Measurements from ENCODE around the gene MRPL24.
"Not testable (repeated sequence)": the region's sequence is repeated elsewhere in the genome, so short reads cannot be mapped to it uniquely, and the experiment has no call there.

The MRPL24 gene

DNA sequence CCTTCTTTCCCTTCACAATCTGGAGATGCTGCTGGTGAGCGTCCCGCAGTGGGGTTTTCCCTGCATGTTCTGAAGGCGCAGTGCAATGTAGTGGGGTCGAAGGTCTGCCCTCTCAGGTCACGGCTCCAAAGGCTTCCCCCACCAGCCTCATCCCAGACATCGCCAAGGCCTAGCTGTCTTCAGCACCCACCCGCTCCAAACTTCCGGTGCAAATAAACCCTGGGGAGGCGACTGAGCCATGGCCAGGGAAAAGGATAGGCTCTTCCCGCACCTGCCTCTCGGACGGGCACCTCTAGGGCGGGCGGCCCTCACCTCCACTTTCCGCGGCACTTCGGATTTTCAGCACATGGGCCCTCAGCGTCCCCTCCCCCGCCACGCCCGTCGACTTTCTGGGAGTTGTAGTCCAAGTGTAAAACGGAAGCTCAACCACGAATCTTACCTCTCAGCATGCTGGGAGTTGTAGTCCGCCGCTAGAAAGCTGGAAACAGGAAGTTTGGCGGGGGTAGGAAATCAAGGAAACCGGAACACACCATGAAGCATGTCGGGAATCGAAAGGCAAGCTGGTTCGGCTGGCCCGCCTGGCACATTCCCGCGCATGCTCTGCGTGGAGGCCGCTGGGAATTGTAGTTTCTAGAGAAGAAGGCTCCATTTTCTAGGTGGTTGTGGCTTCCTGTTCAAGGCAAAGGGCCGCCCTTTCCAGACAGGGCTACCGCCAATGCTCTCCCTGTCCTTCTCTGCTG is at the start of gene MRPL24:
Gene MRPL24, minus strand, starts transcription at position 348 of the 740 bp plus-strand sequence. CDS start 2,384 bp downstream, outside the sequence.
- in situ Hi-C loops (cut with HindIII; ENCODE audit: low sequenced_read_pairs), result no loop called here

DNA sequence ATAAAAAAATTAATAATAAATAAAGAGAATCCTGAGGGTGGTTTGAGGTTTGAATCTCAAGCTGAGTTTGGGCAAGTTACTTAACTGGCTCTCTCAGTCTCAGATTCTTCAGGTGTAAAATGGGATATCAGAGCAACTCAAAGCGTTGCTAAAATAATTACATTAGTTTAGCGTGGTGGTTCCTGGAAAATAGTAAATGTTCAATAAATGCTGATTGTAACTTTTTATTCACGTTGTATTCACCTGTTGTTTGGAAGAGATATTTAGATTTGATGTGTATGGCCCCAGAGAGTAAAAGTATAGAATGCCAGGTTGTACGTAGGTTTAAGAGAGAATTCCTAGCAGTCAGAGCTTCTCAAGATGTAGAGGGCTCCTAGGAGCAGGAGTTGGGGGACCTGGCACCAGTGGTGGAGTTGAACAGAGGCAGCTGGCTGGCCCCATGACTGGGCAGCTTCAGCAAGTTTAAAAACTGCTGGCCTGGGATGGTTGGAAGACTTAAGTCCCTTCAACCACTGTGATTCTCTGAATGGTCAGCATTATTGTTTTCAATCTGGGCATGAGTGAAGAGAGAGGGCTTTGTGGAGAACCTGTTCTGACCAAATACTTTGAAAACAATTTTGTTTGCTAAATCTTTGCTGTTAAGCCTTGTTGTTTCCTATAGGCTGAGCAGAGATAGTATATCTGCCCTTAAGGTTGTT is 48.9 kb upstream of the MRPL24 start:
- in situ Hi-C loops (cut with HindIII; ENCODE audit: low sequenced_read_pairs), result loop anchor here (10.0 kb wide), 1 partner anchor 55 kb away; no protein-coding TSS in a partner anchor

DNA sequence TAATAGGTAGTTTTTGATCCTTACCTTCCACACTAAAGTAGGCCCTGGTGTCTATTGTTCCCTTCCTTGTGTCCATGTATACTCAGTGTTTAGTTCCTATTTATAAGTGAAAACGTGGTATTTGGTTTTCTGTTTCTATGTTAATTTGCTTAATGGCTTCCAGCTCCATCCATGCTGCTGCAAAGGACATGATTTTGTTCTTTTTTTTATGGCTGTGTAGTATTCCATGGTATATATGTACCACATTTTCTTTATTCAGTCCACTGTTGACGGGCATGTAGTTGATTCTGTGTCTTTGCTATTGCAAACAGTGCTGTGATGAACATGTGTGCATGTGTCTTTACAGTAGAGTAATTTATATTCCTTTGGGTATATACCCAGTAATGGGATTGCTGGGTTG is 47.2 kb upstream of the MRPL24 start:
- in situ Hi-C loops (cut with HindIII; ENCODE audit: low sequenced_read_pairs), result no loop called here

GRCh38 chr1:156786640-156787039 is 45.8 kb upstream of the MRPL24 start:
- in situ Hi-C loops (cut with HindIII; ENCODE audit: low sequenced_read_pairs), result no loop called here

DNA sequence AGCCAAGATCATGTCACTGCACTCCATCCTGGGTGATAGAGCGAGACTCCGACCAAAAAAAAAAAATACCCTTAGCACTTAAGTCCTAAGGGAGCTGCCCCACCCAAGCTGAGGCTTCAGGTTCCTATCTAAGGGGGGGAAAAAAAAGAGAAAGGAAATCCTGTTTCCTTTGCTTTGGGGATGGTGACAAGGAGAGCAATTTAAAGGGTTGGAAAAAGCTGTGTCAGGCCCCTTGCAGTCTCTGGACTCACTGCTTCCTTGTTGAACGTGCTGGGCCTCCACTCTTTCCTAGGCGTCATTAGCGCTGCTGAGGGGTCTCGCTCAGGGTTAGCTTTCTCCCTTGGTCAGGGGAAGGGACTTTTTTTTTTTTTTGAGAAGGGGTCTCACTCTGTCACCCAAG is 44.6 kb upstream of the MRPL24 start:
- in situ Hi-C loops (cut with HindIII; ENCODE audit: low sequenced_read_pairs), result no loop called here

GRCh38 chr1:156781585-156782186 is 40.8 kb upstream of the MRPL24 start:
- in situ Hi-C loops (cut with HindIII; ENCODE audit: low sequenced_read_pairs), result no loop called here

- in situ Hi-C loops (cut with HindIII; ENCODE audit: low sequenced_read_pairs), result no loop called here
Measured at GRCh38 chr1:156777573-156777972, 36.7 kb upstream of the MRPL24 start.

GRCh38 chr1:156776942-156777341 is 36.1 kb upstream of the MRPL24 start:
- in situ Hi-C loops (cut with HindIII; ENCODE audit: low sequenced_read_pairs), result no loop called here

GRCh38 chr1:156775799-156776198 is 34.9 kb upstream of the MRPL24 start:
- in situ Hi-C loops (cut with HindIII; ENCODE audit: low sequenced_read_pairs), result no loop called here

DNA sequence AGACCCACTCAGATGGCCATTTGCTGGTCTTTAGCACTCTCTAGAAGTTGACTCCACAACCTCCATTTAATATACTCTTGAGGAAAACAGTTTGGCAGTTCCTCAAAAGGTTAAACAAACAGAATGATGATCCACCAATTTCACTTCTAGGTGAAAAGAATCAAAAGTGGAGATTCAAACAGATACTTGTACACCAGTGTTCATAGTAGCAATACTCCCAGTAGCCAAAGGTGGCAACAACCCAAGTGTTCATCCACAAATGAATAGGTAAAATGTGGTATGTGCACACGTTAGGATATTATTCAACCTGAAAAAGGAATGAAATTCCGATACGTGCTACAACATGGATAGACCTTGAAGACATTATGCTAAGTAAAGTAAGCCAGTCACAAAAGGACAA is 32.7 kb upstream of the MRPL24 start:
- in situ Hi-C loops (cut with HindIII; ENCODE audit: low sequenced_read_pairs), result no loop called here

- in situ Hi-C loops (cut with HindIII; ENCODE audit: low sequenced_read_pairs), result no loop called here
Measured at GRCh38 chr1:156772728-156773497, 32.0 kb upstream of the MRPL24 start.

GRCh38 chr1:156772222-156772621 is 31.3 kb upstream of the MRPL24 start:
- in situ Hi-C loops (cut with HindIII; ENCODE audit: low sequenced_read_pairs), result no loop called here

DNA sequence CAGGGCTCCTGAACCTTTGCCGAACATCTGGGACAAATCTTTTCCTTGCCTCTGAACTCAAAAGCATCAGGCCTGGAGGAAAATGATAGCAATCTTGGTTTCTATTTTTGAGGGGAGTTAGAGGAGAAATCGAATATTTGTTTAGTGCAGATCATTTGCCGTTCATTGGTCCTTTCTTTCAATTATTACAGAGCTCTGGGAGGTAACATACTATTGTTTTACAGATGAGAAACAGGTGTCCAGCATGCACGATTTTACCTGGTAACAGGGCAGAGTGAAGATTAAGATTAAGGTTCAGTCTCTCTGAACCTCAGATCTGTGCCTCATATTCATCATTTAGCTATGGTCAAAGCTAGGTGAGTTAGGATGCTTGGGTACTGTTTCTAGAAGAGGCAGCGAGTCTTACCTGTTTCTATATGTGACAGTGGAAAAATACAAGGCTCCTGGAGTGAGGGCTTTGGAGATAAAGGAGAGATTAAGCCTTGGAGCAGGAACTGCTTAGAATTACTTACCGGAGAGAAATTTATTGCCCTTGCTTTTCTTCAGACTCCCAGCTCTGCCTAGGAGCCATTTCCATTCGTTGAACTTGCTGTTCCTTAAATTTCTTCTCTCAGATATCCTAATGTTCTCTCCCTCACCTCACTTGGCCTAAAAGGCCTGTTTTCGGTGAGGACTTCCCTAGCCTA is 27.9 kb upstream of the MRPL24 start:
- in situ Hi-C loops (cut with HindIII; ENCODE audit: low sequenced_read_pairs), result no loop called here

DNA sequence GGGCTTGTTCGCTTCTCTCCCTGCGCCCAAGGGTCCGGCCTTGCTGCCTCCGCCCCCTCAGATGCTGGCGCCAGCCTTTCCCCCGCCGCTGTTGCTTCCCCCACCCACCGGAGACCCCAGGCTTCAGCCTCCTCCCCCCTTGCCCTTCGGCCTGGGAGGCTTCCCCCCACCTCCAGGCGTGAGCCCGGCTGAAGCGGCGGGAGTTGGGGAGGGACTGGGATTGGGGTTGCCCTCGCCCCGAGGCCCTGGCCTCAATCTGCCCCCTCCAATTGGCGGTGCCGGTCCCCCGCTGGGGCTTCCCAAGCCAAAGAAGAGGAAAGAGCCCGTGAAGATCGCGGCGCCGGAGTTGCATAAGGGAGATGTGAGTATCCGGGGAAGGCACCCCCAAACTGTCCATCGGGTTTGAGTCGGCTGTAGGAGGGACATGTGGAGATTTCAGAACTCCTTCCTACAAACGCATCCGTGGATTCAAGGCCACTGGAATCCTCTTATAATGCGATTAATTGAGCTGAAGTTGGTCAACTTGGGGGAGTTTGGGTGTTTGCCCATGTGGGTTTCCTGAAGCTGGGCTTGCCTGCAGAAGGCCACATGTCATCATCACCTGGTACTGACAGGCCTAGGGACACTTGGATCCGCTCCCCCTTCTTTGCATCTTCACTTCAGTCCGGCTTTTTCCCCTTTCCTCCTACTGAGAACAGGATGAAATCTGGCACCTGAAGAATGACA is 27.2 kb upstream of the MRPL24 start:
- in situ Hi-C loops (cut with HindIII; ENCODE audit: low sequenced_read_pairs), result no loop called here

DNA sequence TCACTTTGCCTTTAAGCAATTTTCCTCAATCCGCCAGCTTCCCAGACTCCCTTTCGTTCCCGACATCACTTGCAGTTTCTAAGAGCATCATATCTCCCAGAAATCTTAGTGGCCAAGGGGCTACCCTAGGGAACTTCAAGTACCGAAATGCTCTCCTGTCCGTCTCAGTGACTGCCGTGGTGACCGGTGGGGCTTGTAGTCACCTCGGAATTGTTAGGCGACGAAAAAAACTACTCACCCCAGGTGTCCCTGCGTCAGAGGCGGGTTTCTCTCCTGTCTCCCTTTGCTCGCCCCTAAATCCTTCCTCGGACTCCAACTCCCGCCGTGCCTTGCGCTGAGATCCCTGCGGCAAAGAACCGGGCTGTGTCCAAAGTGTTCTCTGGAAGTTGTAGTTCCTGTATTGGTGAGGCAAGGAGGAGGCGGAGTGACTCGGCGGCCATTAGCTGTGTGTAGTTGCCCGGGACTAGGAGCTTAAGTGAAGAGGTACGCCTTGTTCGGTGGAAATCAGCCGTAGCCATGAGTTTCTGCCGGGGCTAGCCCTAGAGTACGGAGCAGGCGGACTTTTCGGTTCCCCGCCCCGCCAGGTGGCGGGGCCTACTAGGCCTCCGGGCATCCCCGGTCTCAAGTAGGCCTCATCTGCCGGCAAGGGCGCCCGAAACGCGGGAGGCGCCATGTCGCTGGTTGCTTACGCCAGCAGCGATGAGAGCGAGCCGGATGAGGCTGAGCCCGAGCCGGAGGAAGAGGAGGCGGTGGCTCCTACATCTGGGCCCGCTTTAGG is 26.4 kb upstream of the MRPL24 start, which contains the start of gene PRCC:
Gene PRCC, plus strand, starts transcription at position 435 of the 778 bp plus-strand sequence. Its CDS starts 237 bp downstream, at position 672.
- in situ Hi-C loops (cut with HindIII; ENCODE audit: low sequenced_read_pairs), result no loop called here

DNA sequence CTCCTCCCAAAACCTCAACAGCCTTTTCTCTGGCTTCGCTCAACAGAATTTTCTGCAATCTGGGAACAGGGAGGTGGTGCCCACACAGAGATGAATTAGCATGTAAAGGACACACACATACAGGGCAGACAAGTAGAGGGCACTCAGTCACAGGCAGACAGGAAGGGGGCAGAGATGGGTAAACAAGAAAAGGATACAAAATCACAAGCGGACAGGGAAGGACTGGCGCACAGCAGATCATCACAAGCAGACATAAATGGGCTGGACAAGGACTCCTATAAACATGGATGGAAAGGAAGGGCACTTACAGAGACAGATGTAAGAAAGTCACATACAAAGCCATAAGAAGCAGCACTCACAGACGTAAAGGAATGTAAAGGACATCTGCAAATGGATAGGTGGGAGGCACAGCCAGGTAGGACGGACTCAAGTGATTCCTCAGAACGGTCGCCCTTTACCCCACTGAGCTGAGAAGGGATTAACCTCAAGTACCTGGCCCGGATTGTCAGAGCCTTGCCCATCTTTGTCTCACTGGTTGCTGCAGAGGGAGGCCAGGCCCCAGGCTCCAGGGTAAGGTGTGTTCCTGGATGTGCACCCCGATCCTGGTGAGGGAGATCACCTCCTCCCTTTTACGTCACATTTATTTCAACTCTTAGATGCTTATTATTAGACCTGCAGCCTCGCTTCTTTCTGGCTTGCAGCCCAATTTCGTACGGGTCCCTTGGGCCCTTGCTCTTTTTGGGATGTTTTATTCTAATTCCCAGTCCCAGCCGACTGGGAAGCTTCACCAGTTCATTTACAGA is 25.6 kb upstream of the MRPL24 start:
- in situ Hi-C loops (cut with HindIII; ENCODE audit: low sequenced_read_pairs), result no loop called here

- in situ Hi-C loops (cut with HindIII; ENCODE audit: low sequenced_read_pairs), result no loop called here
Measured at GRCh38 chr1:156765666-156766065, 24.8 kb upstream of the MRPL24 start.

DNA sequence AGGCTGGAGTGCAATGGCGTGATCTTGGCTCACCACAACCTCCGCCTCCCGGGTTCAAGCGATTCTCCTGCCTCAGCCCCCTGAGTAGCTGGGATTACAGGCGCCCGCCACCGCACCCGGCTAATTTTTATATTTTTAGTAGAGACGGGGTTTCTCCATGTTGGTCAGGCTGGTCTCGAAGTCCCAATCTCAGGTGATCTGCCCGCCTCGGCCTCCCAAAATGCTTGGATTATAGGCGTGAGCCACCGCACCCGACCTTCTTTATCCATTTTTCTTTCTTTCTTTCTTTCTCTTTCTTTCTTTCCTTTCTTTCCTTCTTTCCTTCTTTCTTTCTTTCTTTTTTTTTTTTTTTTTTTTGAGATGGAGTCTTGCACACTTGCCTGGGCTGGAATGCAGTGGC is 24.2 kb upstream of the MRPL24 start:
- in situ Hi-C loops (cut with HindIII; ENCODE audit: low sequenced_read_pairs), result not testable (repeated sequence)
